Measurements from ENCODE around the gene RPP21. TPM values are rescaled to one million over a fixed set of nuclear protein-coding genes. Genes with fewer than 3 reads are reported as not detected.

The RPP21 gene
- polyA plus RNA-seq, 1 experiment: 19.7 TPM

- DNase-seq (ENCODE audit: low read depth, low spot score): no peak
- H3K4me3 ChIP-seq (ENCODE audit: low read depth, low read length): no peak overlapping the region
- POLR2A ChIA-PET: no interaction called here
Measured at GRCh38 chr6:30312266-30312665, 32.7 kb upstream of the RPP21 start.

GRCh38 chr6:30312676-30313321 is 32.2 kb upstream of the RPP21 start:
- CTCF ChIA-PET: interaction anchor here (1.0 kb wide), 1 partner anchor 94 kb away, joined by 3 read pairs; no protein-coding TSS in a partner anchor
- H3K4me3 ChIP-seq (ENCODE audit: low read depth, low read length): no peak overlapping the region
- H3K27ac ChIP-seq (ENCODE audit: low read depth, low read length): no peak overlapping the region
- H3K9me3 ChIP-seq (ENCODE audit: control insufficient read depth, insufficient read depth, low read length): no peaks in the 10 kb centered on the region
- no peak for DNase-seq (ENCODE audit: low read depth, low spot score)
- H3K27me3 ChIP-seq (ENCODE audit: control insufficient read depth, insufficient read depth, low read length): no peaks in the 10 kb centered on the region
- POLR2A ChIA-PET: no interaction called here
- TF ChIP-seq CTCF (IDR thresholded peaks at IDR 0.05; ENCODE audit: low read depth, low read length): no peak

More at GRCh38 chr6:30312266-30312665, 32.7 kb upstream of the RPP21 start:
- TF ChIP-seq CTCF (IDR thresholded peaks at IDR 0.05; ENCODE audit: low read depth, low read length): no peak
- Histone ChIP-seq H3K27ac (ENCODE audit: low read depth, low read length) (no peak overlapping the region), H3K9me3 (ENCODE audit: control insufficient read depth, insufficient read depth, low read length) (no peaks in the 10 kb centered on the region), H3K27me3 (ENCODE audit: control insufficient read depth, insufficient read depth, low read length) (no peaks in the 10 kb centered on the region)
- CTCF ChIA-PET: interaction anchor here (1.0 kb wide), 1 partner anchor 93 kb away, joined by 3 read pairs; no protein-coding TSS in a partner anchor

- no peak overlapping the region for H3K4me3 ChIP-seq (ENCODE audit: low read depth, low read length)
- H3K27me3 ChIP-seq (ENCODE audit: control insufficient read depth, insufficient read depth, low read length): no peaks in the 10 kb centered on the region
- H3K27ac ChIP-seq (ENCODE audit: low read depth, low read length): peak overlapping the region; percentile 34
- no peak for TF ChIP-seq CTCF (IDR thresholded peaks at IDR 0.05; ENCODE audit: low read depth, low read length)
- DNase-seq (ENCODE audit: low read depth, low spot score): no peak
- ChIA-PET POLR2A (no interaction called here), CTCF (interaction anchor here (1.1 kb wide), 1 partner anchor 96 kb away, joined by 4 read pairs; no protein-coding TSS in a partner anchor)
- H3K9me3 ChIP-seq (ENCODE audit: control insufficient read depth, insufficient read depth, low read length): no peaks in the 10 kb centered on the region
Measured at GRCh38 chr6:30315156-30315555, 29.8 kb upstream of the RPP21 start.

GRCh38 chr6:30317913-30318589 is 26.9 kb upstream of the RPP21 start:
- POLR2A ChIA-PET: interaction anchor here (0.5 kb wide), 1 partner anchor 611 kb away, joined by 4 read pairs; no protein-coding TSS in a partner anchor
- H3K9me3 ChIP-seq (ENCODE audit: control insufficient read depth, insufficient read depth, low read length): no peaks in the 10 kb centered on the region

More at GRCh38 chr6:30317913-30318589, 26.9 kb upstream of the RPP21 start:
- CTCF ChIA-PET: interaction anchor here (1.9 to 2.1 kb wide), 2 partner anchors 99 to 136 kb away, joined by 5 to 10 read pairs; no protein-coding TSS in a partner anchor
- H3K4me3 ChIP-seq (ENCODE audit: low read depth, low read length): no peak overlapping the region
- H3K27me3 ChIP-seq (ENCODE audit: control insufficient read depth, insufficient read depth, low read length): no peaks in the 10 kb centered on the region
- TF ChIP-seq CTCF (IDR thresholded peaks at IDR 0.05; ENCODE audit: low read depth, low read length): no peak
- no peak for DNase-seq (ENCODE audit: low read depth, low spot score)
- no peak overlapping the region for H3K27ac ChIP-seq (ENCODE audit: low read depth, low read length)

Measured in AG04450 (cell line).